ENCODE data around the gene NFATC2IP.
A peak's percentile ranks its signal among the peaks of the same experiment; 100 is the strongest.
"Not testable (repeated sequence)": the region's sequence is repeated elsewhere in the genome, so short reads cannot be mapped to it uniquely, and the experiment has no call there.

NFATC2IP gene

GRCh38 chr16:28977703-28978662 lies 27.2 kb downstream of the NFATC2IP start:
- ChIA-PET POLR2A (ENCODE audit: low non-redundant PET) (interaction anchor here (0.6 kb wide), 1 partner anchor 11 kb away, joined by 3 read pairs; no protein-coding TSS in a partner anchor), CTCF (interaction anchor here (0.5 to 1.5 kb wide), 7 partner anchors 8 to 227 kb away, joined by 3 to 5 read pairs (median 4); no protein-coding TSS in a partner anchor)
- DNase-seq (ENCODE audit: low spot score) = peak; percentile 35
- no peak overlapping the region for H3K27ac ChIP-seq
- peak; percentile 65 for TF ChIP-seq CTCF (conservative IDR thresholded peaks at IDR 0.05; ENCODE audit: low read depth)

- DNase-seq (ENCODE audit: low spot score); POLR2A ChIA-PET (ENCODE audit: low non-redundant PET); H3K27ac ChIP-seq: not testable (repeated sequence)
- CTCF ChIA-PET = interaction anchor here (0.6 to 0.7 kb wide), 2 partner anchors 8 to 58 kb away, joined by 3 to 6 read pairs; no protein-coding TSS in a partner anchor
These were observed 29.6 kb downstream of the NFATC2IP start for GRCh38 chr16:28980330-28980729.

- POLR2A ChIA-PET (ENCODE audit: low non-redundant PET) = no interaction called here
- DNase-seq (ENCODE audit: low spot score) = no peak
- CTCF ChIA-PET = no interaction called here
- H3K27ac ChIP-seq = no peak overlapping the region
- no peak for TF ChIP-seq CTCF (conservative IDR thresholded peaks at IDR 0.05; ENCODE audit: low read depth)
These were observed 30.2 kb downstream of the NFATC2IP start for GRCh38 chr16:28980929-28981328.

GRCh38 chr16:28981517-28981916 lies 30.8 kb downstream of the NFATC2IP start:
- peak; percentile 7 for DNase-seq (ENCODE audit: low spot score)
- H3K27ac ChIP-seq = no peak overlapping the region
- ChIA-PET CTCF (no interaction called here), POLR2A (ENCODE audit: low non-redundant PET) (no interaction called here)
- TF ChIP-seq CTCF (conservative IDR thresholded peaks at IDR 0.05; ENCODE audit: low read depth) = peak; percentile 53

GRCh38 chr16:28982418-28982817 lies 31.7 kb downstream of the NFATC2IP start:
- H3K27ac ChIP-seq = no peak overlapping the region
- ChIA-PET CTCF (interaction anchor here (0.6 to 1.0 kb wide), 2 partner anchors 10 to 17 kb away, joined by 3 read pairs; no protein-coding TSS in a partner anchor), POLR2A (ENCODE audit: low non-redundant PET) (no interaction called here)
- no peak for TF ChIP-seq CTCF (conservative IDR thresholded peaks at IDR 0.05; ENCODE audit: low read depth)
- no peak for DNase-seq (ENCODE audit: low spot score)

- no peak for TF ChIP-seq CTCF (conservative IDR thresholded peaks at IDR 0.05; ENCODE audit: low read depth)
- no peak for DNase-seq (ENCODE audit: low spot score)
- ChIA-PET POLR2A (ENCODE audit: low non-redundant PET) (no interaction called here), CTCF (interaction anchor here (1.0 kb wide), 1 partner anchor 9 kb away, joined by 3 read pairs; no protein-coding TSS in a partner anchor)
- no peak overlapping the region for H3K27ac ChIP-seq
These were observed 32.2 kb downstream of the NFATC2IP start for GRCh38 chr16:28982949-28983348.

GRCh38 chr16:28983644-28984043 lies 32.9 kb downstream of the NFATC2IP start:
- ChIA-PET CTCF (interaction anchor here (1.0 kb wide), 1 partner anchor 8 kb away, joined by 3 read pairs; no protein-coding TSS in a partner anchor), POLR2A (ENCODE audit: low non-redundant PET) (no interaction called here)
- TF ChIP-seq CTCF (conservative IDR thresholded peaks at IDR 0.05; ENCODE audit: low read depth) = no peak

More at GRCh38 chr16:28983644-28984043, 32.9 kb downstream of the NFATC2IP start:
- DNase-seq (ENCODE audit: low spot score) = no peak
- no peak overlapping the region for H3K27ac ChIP-seq
